ENCODE data around the gene SHH.

SHH gene

DNA sequence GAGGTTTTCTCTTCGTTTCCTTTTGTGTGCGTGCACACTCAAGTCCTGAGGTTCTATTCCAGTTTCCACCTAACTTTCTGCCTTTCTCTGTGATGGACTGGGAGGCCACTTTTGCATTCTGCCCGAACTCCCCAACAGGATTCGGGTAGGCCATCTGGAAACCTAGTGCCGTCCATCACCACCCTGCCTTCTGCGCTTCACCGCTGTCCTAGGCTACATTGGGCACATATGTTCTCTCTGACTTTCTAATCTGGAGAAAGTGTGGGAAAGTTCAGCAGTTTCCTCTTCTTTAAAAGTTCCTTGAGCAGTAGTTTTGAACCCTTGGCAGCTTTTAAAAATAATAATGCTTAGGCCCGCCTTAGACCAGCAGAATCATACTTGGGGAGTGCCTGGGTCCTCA, 46.8 kb downstream of the SHH start:
- Histone ChIP-seq H3K4me3 (ENCODE audit: low read depth in 1 of 2, low read length in 2 of 2) (no peak overlapping the region), H3K36me3 (ENCODE audit: insufficient read depth, low read length) (peaks cover 56% of the 10 kb centered on the region), H3K9me3 (ENCODE audit: low read length) (no peaks in the 10 kb centered on the region), H3K27ac (ENCODE audit: low read depth, low read length) (no peak overlapping the region), H3K9ac (ENCODE audit: low read length) (no peak overlapping the region), H3K4me1 (ENCODE audit: insufficient read depth, low read length) (peaks cover 19% of the 10 kb centered on the region), H3K27me3 (ENCODE audit: control insufficient read depth in 1 of 2, insufficient read depth in 2 of 2, low read length in 2 of 2) (no peaks in the 10 kb centered on the region)

DNA sequence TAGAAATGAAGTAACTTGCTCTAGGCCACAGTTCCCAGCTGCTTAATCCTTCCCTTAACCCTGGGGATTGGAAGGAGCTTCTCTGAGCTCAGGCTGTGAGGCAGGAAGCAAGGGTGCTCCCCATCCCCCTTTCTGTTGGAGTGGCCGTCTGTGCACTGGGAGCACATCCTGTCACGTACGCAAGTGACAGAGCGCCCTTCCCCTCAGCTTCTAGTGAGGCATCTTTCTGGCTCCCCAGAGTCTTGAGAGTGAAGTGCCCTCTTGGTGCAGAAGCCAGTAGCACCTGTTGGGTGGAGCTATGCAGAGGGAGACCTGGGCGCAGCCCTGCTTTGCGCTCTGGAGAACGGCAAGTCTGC, 47.8 kb downstream of the SHH start:
- Histone ChIP-seq H3K9ac (ENCODE audit: low read length) (no peak overlapping the region), H3K27me3 (ENCODE audit: control insufficient read depth in 1 of 2, insufficient read depth in 2 of 2, low read length in 2 of 2) (no peaks in the 10 kb centered on the region), H3K4me3 (ENCODE audit: low read depth in 1 of 2, low read length in 2 of 2) (no peak overlapping the region), H3K27ac (ENCODE audit: low read depth, low read length) (no peak overlapping the region), H3K36me3 (ENCODE audit: insufficient read depth, low read length) (peaks cover 46% of the 10 kb centered on the region), H3K4me1 (ENCODE audit: insufficient read depth, low read length) (peaks cover 16% of the 10 kb centered on the region), H3K9me3 (ENCODE audit: low read length) (no peaks in the 10 kb centered on the region)

DNA sequence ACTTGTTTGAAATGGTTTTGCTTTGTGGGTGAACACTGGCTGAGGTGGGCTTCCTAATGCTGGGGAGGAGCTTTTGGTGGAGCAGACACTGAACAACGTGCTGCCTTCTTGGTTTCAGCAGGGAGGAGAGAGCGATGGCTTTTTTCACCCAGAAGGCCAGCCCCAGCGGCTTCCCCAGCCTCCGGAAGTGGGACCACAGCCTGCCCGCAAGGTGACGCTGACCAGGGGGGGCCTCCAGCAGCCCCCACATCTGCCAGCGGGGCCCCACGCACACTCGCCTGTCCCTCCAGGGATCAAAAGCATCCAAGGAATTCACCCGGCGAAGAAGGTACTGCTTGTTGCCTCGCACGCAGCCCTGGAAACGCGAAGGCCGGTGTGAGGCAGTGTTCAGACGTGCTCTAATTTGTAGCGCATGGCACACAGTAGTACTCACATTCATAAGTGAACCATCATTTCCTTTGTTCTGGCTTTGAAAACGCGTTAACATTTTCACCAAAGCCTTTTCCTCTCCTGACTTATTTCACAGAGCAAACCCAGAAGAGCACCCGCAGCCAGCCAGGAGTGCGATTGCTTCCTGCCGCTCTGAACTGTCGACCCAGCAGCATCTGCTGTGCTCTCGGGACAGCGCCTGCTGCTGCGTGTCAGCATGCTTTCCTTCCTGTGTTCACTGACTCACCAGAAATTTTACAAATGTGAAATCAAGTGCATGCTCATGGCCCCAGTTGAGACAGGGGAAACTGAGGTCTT, 48.4 kb downstream of the SHH start:
- Histone ChIP-seq H3K27me3 (ENCODE audit: control insufficient read depth in 1 of 2, insufficient read depth in 2 of 2, low read length in 2 of 2) (no peaks in the 10 kb centered on the region), H3K9ac (ENCODE audit: low read length) (no peak overlapping the region), H3K27ac (ENCODE audit: low read depth, low read length) (no peak overlapping the region), H3K36me3 (ENCODE audit: insufficient read depth, low read length) (peaks cover 43% of the 10 kb centered on the region), H3K4me1 (ENCODE audit: insufficient read depth, low read length) (peaks cover 16% of the 10 kb centered on the region), H3K4me3 (ENCODE audit: low read depth in 1 of 2, low read length in 2 of 2) (no peak overlapping the region), H3K9me3 (ENCODE audit: low read length) (no peaks in the 10 kb centered on the region)

DNA sequence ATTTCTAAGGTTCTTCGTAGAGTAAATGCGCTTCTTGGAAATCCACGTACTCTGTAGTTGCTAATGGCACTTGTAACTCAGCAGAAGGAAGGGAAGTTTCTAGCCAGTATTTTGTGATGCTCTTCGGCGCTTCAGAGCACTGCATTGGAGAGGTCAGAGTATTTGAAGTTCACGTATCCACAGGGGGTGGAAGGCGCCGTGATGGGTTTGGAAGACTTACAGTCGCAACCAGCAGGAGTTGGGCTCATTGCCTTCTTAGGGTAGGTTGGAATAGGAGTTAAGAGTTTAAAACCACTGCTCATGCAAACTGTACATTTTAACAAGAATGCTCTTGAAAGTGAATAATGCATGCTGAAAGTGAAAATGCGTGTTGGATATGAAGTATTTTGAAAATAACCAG, 49.1 kb downstream of the SHH start:
- no peak overlapping the region for H3K4me3 ChIP-seq (ENCODE audit: low read depth in 1 of 2, low read length in 2 of 2)
- H3K27ac ChIP-seq (ENCODE audit: low read depth, low read length), result peak overlapping the region; percentile 1
- H3K4me1 ChIP-seq (ENCODE audit: insufficient read depth, low read length), result peaks cover 16% of the 10 kb centered on the region
- no peaks in the 10 kb centered on the region for H3K27me3 ChIP-seq (ENCODE audit: control insufficient read depth in 1 of 2, insufficient read depth in 2 of 2, low read length in 2 of 2)
- no peak overlapping the region for H3K9ac ChIP-seq (ENCODE audit: low read length)
- H3K36me3 ChIP-seq (ENCODE audit: insufficient read depth, low read length), result peaks cover 42% of the 10 kb centered on the region
- H3K9me3 ChIP-seq (ENCODE audit: low read length), result no peaks in the 10 kb centered on the region

DNA sequence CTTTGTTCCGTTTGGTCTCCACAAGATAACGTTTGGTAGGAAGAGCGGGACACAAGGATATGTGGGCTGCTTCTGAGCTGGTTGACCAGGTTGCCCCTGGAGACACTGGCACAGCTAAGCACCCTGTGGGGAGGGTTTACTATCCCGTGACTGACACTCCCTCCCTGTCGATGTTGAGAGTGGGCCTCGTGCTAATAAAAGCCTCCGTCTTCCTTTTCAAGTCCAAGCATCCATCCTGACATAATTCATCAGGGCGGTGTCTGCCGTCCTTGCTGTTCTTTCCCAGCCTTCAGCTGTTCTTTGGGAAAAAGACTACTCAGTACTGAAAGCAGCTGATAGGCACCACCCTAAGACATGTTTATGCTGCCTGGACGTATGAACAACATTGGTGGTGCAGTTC, 49.6 kb downstream of the SHH start:
- Histone ChIP-seq H3K27ac (ENCODE audit: low read depth, low read length) (peak overlapping the region; percentile 1), H3K27me3 (ENCODE audit: control insufficient read depth in 1 of 2, insufficient read depth in 2 of 2, low read length in 2 of 2) (no peaks in the 10 kb centered on the region), H3K36me3 (ENCODE audit: insufficient read depth, low read length) (peaks cover 41% of the 10 kb centered on the region), H3K4me1 (ENCODE audit: insufficient read depth, low read length) (peaks cover 16% of the 10 kb centered on the region), H3K9ac (ENCODE audit: low read length) (no peak overlapping the region), H3K4me3 (ENCODE audit: low read depth in 1 of 2, low read length in 2 of 2) (no peak overlapping the region), H3K9me3 (ENCODE audit: low read length) (no peaks in the 10 kb centered on the region)

DNA sequence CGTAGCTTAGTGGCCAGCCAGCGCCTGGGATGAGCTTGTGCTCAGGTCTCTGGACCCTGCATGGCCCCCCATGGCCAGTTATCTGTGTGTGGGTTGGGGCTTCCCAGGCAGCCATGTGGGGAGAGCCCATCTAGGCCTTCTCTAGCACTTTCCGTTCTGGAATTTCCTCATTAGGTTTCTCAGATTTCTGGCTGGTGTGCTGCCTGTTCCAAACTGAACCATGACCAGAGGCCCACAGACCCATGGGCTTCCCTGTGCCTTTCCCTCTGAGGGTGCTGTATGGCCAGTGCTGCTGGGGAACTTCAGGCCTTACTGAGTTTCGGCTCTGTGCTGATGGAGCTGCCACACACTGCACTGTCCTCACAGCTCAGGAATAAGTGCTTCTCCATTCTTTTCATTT, 50.2 kb downstream of the SHH start:
- Histone ChIP-seq H3K9ac (ENCODE audit: low read length) (no peak overlapping the region), H3K9me3 (ENCODE audit: low read length) (no peaks in the 10 kb centered on the region), H3K27ac (ENCODE audit: low read depth, low read length) (peak overlapping the region; percentile 12), H3K36me3 (ENCODE audit: insufficient read depth, low read length) (peaks cover 37% of the 10 kb centered on the region), H3K4me3 (ENCODE audit: low read depth in 1 of 2, low read length in 2 of 2) (no peak overlapping the region), H3K4me1 (ENCODE audit: insufficient read depth, low read length) (peaks cover 16% of the 10 kb centered on the region), H3K27me3 (ENCODE audit: control insufficient read depth in 1 of 2, insufficient read depth in 2 of 2, low read length in 2 of 2) (no peaks in the 10 kb centered on the region)

DNA sequence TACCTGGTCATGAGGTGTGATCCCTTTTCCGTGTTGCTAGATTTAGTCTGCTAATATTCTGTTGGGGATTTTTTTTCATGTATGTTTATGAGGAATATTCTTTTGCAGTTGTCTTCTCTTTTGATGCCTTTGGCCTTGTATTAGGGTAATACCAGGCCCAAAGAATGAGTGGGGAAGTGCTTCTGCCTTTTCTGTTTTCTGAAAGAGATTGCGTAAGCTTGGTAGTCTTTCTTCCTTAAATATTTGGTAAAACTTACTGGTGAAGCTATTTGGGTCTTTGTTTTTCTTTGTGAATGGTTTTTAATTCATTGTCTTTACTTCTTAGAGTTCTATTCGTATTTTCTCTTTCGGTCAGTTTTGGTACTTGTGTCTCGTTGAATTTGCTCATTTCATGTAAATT, 51.1 kb downstream of the SHH start:
- no peak overlapping the region for H3K9ac ChIP-seq (ENCODE audit: low read length)
- peaks cover 30% of the 10 kb centered on the region for H3K36me3 ChIP-seq (ENCODE audit: insufficient read depth, low read length)
- H3K27ac ChIP-seq (ENCODE audit: low read depth, low read length), result no peak overlapping the region
- H3K27me3 ChIP-seq (ENCODE audit: control insufficient read depth in 1 of 2, insufficient read depth in 2 of 2, low read length in 2 of 2), result no peaks in the 10 kb centered on the region
- no peak overlapping the region for H3K4me3 ChIP-seq (ENCODE audit: low read depth in 1 of 2, low read length in 2 of 2)
- H3K9me3 ChIP-seq (ENCODE audit: low read length), result no peaks in the 10 kb centered on the region
- peaks cover 16% of the 10 kb centered on the region for H3K4me1 ChIP-seq (ENCODE audit: insufficient read depth, low read length)

DNA sequence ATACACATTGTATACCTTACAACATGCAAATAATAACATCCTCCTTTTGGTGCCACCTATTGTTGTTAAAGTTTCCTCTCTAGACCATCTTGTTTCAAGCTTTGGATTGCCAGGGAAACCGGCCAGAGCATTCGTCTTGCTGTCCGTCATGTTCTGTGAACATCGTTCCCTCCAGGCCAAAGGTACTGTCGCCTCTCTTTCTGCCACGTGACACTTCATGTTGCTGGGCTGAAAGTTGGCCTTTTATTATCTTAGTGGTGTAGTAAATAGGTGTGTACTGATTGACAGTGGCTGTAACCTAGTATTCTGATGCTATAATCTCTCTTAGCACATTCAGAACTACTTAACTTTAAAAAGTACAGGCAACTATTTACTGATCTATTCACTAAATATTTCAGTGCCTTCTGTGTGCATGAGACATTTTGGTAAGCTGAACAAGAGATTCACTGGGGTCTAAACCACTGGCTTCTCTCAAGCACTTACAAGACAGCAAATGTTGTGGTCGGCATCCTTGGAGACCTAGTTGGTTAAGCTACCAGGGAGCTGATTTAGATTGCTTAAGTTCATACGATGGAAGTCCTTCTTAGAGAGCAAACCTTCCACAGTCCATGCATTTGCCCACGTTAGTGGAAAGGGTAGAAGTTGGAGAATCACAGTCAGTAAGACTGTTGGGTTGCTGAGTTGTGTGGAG, 52.4 kb downstream of the SHH start:
- Histone ChIP-seq H3K9me3 (ENCODE audit: low read length) (no peaks in the 10 kb centered on the region), H3K27ac (ENCODE audit: low read depth, low read length) (no peak overlapping the region), H3K27me3 (ENCODE audit: control insufficient read depth in 1 of 2, insufficient read depth in 2 of 2, low read length in 2 of 2) (no peaks in the 10 kb centered on the region), H3K4me3 (ENCODE audit: low read depth in 1 of 2, low read length in 2 of 2) (no peak overlapping the region), H3K4me1 (ENCODE audit: insufficient read depth, low read length) (peaks cover 16% of the 10 kb centered on the region), H3K36me3 (ENCODE audit: insufficient read depth, low read length) (peaks cover 18% of the 10 kb centered on the region), H3K9ac (ENCODE audit: low read length) (no peak overlapping the region)

DNA sequence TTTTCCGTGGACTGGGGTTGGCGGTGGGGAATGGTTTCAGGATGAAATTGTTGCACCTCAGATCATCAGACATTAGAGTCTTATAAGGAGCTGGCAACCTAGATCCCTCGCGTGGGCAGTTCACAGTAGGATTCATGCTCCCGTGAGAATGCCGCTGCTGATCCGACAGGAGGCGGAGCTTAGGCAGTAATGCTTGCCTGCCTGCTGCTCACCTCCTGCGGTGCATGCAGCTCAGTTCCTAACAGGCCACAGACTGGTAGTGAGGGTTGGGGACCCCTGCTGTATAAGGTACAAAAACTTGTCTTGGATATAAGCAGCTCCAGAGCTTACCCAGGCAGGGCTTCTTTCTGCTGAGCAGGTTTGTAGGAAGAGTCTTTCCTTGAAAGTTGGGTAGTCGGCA, 53.9 kb downstream of the SHH start:
- no peak overlapping the region for H3K4me3 ChIP-seq (ENCODE audit: low read depth in 1 of 2, low read length in 2 of 2)
- no peak overlapping the region for H3K27ac ChIP-seq (ENCODE audit: low read depth, low read length)
- no peaks in the 10 kb centered on the region for H3K27me3 ChIP-seq (ENCODE audit: control insufficient read depth in 1 of 2, insufficient read depth in 2 of 2, low read length in 2 of 2)
- H3K9me3 ChIP-seq (ENCODE audit: low read length), result no peaks in the 10 kb centered on the region
- H3K4me1 ChIP-seq (ENCODE audit: insufficient read depth, low read length), result peaks cover 28% of the 10 kb centered on the region
- peaks cover 9% of the 10 kb centered on the region for H3K36me3 ChIP-seq (ENCODE audit: insufficient read depth, low read length)
- no peak overlapping the region for H3K9ac ChIP-seq (ENCODE audit: low read length)

DNA sequence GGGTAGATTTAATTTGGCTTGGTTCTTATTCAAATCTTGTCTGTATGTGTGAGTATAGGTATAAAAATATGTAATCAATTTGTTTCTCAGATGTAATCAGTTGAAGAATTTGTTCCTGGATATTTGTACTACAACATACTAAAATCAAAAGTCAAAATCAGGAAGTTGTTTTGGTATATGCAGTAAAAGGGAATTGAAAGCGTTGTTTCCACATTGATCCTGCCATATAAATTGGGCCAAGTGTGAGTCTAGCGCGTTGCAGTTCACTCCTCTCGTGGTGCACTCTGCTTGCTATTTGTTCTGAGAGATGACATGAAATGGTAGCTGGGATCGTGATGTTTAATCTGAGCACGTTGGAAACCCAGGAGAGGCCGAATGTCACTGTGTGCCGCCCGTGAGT, 55.9 kb downstream of the SHH start:
- H3K27ac ChIP-seq (ENCODE audit: low read depth, low read length), result no peak overlapping the region
- no peak overlapping the region for H3K4me3 ChIP-seq (ENCODE audit: low read depth in 1 of 2, low read length in 2 of 2)
- H3K9me3 ChIP-seq (ENCODE audit: low read length), result no peaks in the 10 kb centered on the region
- H3K36me3 ChIP-seq (ENCODE audit: insufficient read depth, low read length), result peaks cover 12% of the 10 kb centered on the region
- no peak overlapping the region for H3K9ac ChIP-seq (ENCODE audit: low read length)
- H3K4me1 ChIP-seq (ENCODE audit: insufficient read depth, low read length), result peaks cover 32% of the 10 kb centered on the region
- H3K27me3 ChIP-seq (ENCODE audit: control insufficient read depth in 1 of 2, insufficient read depth in 2 of 2, low read length in 2 of 2), result no peaks in the 10 kb centered on the region

DNA sequence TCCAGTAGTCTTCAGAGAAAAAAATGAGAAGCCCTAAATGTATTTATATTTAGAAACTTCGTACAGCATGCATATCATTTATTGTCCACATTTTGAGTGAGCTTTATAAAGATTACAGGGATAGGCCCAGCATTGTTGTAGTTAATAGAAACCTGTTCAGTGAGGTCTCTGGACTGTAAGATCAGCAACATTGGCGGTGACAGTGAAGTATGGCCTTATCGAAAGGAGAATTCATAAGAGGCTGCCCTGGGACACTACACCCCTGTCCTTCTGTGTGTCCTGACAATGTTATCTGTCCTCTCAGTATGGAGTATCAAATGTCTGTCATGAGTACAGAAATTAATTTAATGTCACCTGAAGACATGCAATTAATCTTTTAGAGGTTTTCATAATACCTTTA, 57.2 kb downstream of the SHH start:
- Histone ChIP-seq H3K4me3 (ENCODE audit: low read depth in 1 of 2, low read length in 2 of 2) (no peak overlapping the region), H3K4me1 (ENCODE audit: insufficient read depth, low read length) (peaks cover 44% of the 10 kb centered on the region), H3K9me3 (ENCODE audit: low read length) (no peaks in the 10 kb centered on the region), H3K9ac (ENCODE audit: low read length) (no peak overlapping the region), H3K27ac (ENCODE audit: low read depth, low read length) (no peak overlapping the region), H3K36me3 (ENCODE audit: insufficient read depth, low read length) (peaks cover 12% of the 10 kb centered on the region), H3K27me3 (ENCODE audit: control insufficient read depth in 1 of 2, insufficient read depth in 2 of 2, low read length in 2 of 2) (no peaks in the 10 kb centered on the region)

DNA sequence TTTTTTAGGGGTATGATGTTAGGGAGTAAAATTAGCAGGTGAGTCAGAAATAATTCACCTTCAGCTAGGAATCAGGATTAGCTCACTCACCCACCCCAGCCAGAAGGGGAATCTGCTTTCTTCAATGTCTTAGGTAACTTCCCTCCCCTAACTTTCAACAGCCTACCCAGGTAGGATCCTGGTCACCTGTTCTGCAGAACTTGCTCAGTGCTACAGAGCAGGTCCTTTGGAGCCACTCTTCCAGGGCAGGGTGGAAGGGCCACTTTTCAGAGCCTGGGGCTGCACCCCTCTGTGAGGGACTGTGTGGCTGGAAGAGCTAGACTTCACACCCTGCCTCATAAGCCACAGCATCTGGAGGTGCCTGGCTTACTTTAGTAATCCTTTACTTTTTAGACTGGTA, 58.1 kb downstream of the SHH start:
- H3K4me1 ChIP-seq (ENCODE audit: insufficient read depth, low read length), result peaks cover 50% of the 10 kb centered on the region
- no peak overlapping the region for H3K9ac ChIP-seq (ENCODE audit: low read length)

More for the DNA sequence above, 58.1 kb downstream of the SHH start:
- Histone ChIP-seq H3K27ac (ENCODE audit: low read depth, low read length) (no peak overlapping the region), H3K4me3 (ENCODE audit: low read depth in 1 of 2, low read length in 2 of 2) (no peak overlapping the region), H3K36me3 (ENCODE audit: insufficient read depth, low read length) (peaks cover 12% of the 10 kb centered on the region), H3K9me3 (ENCODE audit: low read length) (no peaks in the 10 kb centered on the region), H3K27me3 (ENCODE audit: control insufficient read depth in 1 of 2, insufficient read depth in 2 of 2, low read length in 2 of 2) (no peaks in the 10 kb centered on the region)
